CD4-positive, alpha-beta T cell treated with Interferon gamma for 1 hour (primary cell): ENCODE measurements around the gene PCSK6.

Experiments
- DNase-seq: peaks from one replicate; pipeline ENCODE4 v3.0.0-alpha.2; 2020

The PCSK6 gene

GRCh38 chr15:101266034-101266433 is 223.5 kb downstream of the PCSK6 start:
- DNase-seq = no peak

- no peak for DNase-seq
These were observed 224.4 kb downstream of the PCSK6 start for GRCh38 chr15:101264911-101265641.

- no peak for DNase-seq
These were observed 225.5 kb downstream of the PCSK6 start for GRCh38 chr15:101264011-101264410.

GRCh38 chr15:101262551-101262950 is 227.0 kb downstream of the PCSK6 start:
- no peak for DNase-seq

- DNase-seq = peak; percentile 55
These were observed 231.0 kb downstream of the PCSK6 start for GRCh38 chr15:101258238-101259144.

GRCh38 chr15:101256757-101257156 is 232.8 kb downstream of the PCSK6 start:
- no peak for DNase-seq

- DNase-seq = no peak
These were observed 233.8 kb downstream of the PCSK6 start for GRCh38 chr15:101255615-101256241.

GRCh38 chr15:101255051-101255395 is 234.5 kb downstream of the PCSK6 start:
- DNase-seq = no peak

GRCh38 chr15:101254157-101255050 is 235.1 kb downstream of the PCSK6 start:
- DNase-seq = no peak
